TTC549 (cell line): Measurements from ENCODE around the gene QRSL1.
"Not testable (repeated sequence)": the region's sequence is repeated elsewhere in the genome, so short reads cannot be mapped to it uniquely, and the experiment has no call there.

Experiments
- FAIRE-seq: peaks from 2 replicates; lab custom pipeline; 2012; peaks lifted over from hg19 to GRCh38; lab: Jason Lieb, UNC

QRSL1 gene

DNA sequence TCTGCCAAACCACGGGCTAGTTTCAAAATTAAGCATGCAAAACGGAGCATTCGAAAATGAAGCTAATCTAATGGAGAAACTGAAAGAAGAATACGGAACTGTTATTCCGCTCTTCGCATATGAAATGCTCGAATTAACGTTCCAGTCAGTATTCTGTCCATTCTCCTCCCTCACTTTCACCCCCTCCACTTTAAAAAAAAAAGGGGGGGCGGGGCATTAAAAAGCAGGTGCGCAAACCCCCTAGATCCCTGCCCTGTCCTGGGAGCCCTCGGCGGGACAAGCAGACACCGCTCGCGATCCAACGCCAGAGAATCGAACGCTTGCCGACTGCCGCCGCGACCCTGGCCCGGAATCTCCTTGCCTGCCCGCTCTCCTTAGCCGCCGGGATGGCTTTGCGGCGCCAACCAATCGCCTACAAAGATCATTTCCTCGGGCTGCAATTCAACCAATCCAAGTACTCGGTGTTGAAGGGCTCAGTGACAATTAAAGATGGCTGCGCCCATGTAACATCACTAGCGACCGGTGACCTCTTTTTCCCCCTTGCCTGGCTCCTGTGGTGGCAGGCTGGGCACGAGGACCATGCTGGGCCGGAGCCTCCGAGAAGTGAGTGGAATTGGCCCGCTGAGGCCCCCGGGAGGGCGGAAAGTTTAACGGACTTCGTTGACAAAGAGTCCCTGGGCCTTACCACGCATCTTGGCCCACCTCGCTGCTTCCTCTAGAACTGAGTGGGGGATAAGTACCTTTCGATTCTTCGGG, at the start of gene QRSL1, which contains the start of gene RTN4IP1:
TSS of gene QRSL1 (plus strand) at position 476 of the 756 bp plus-strand sequence. CDS start at position 580, 104 bp downstream.
TSS of gene RTN4IP1 (minus strand) at position 396 of the 756 bp plus-strand sequence. CDS start 477 bp downstream, outside the sequence.
- peak; percentile 28 for FAIRE-seq

DNA sequence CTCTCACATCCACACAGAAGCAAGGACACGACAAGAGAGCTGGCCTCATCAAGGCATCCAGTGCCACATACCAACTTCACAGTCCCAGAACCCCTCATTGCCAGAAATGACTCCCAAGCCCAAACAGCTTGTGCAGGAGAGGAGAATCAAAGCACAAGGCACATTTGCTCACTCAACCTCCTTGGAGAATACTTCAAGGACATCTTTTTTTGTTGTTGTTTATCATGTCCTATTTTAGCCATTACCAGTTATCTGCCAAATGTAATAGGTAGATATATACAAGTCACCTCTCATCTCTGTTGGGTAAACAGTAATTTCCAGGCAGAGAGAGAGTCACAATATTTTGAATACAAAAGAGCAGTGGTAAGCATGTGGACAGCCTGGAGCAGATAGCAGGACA, 47.9 kb upstream of the QRSL1 start:
- no peak for FAIRE-seq

DNA sequence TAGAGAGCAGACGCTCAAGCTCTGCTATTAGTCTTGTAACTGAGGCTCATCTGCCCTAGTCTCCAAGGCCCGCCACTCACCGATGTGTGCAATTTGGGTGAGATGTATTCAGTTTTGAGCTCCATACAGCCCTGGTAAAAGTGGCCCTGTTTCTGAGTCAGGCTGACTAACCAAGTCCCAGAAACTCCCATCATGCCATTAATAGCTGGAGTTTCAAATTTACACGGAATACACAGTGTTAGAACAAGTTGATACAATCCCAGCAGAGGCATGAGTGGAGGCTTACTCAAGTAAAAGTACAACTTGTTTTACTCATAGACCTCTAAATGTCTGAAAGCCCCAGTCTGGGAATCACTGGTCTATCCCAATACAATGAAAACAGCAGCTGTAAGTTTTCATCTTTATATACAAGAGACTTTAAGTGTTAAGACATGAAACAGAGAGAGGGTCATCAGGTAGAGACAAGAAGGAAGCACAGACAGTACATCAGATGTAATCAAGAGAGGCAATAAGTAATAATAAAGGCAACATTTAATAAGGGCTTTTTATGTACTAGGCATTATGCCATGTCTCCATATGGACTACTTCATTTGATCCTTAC, 42.5 kb upstream of the QRSL1 start:
- no peak for FAIRE-seq

GRCh38 chr6:106588937-106589336, 40.4 kb upstream of the QRSL1 start:
- not testable (repeated sequence) for FAIRE-seq

DNA sequence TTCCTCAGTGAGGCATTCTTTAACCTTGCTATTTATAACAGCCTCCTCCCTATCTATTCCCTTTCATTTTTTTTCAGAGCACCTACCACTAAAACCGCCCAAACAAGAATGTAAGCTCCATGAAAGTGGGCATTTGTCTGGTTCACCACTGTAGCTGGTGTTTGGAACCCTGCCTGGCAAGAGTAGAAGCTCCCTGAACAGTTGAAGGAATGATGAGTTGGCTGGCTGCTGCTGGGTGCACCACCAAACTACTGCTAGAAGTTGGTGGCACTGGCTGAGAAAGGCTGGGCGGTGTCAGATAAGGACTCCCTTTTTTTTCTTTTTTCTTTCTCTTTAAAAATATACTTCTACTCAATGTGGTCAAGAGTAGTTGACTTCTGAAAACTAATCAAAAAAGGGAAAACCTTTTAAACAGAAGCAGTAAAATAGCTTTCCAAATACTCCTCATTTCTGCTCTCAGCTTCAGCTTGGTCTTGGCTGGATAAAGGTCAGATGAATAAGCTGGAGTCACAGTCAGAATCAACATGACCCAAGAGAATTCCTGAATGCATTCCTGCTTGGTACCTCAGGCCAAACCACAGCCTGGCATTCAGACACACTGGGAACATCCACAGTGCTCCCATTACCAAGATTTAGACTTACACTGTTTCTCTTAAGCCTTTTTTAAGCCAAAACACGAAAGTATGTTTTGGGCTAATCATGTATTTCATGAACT, 38.1 kb upstream of the QRSL1 start:
- FAIRE-seq = no peak

- no peak for FAIRE-seq
Observed at GRCh38 chr6:106599440-106599839, 29.9 kb upstream of the QRSL1 start.

GRCh38 chr6:106600329-106600728, 29.0 kb upstream of the QRSL1 start:
- FAIRE-seq = no peak

GRCh38 chr6:106608080-106608668, 21.2 kb upstream of the QRSL1 start:
- FAIRE-seq = peak; percentile 62

GRCh38 chr6:106609699-106610098, 19.7 kb upstream of the QRSL1 start:
- no peak for FAIRE-seq

DNA sequence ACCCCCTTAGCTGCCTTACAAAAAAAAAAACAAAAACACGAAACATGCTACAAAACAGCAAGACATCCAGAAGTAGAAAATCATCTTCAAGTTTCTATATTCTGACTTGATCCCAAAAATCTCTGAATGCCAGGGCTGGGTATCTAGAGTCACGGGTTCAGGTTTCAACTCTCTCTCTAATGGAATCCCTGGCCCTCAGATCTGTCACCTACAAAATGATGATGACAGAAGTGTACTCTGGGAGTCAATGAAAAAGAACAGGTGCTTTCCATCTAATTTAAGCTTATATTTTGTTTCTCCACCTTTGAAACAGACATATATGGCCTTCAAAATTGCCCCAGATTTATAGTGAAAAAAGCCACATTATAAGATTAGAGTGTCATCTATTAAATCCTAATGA, 18.3 kb upstream of the QRSL1 start:
- FAIRE-seq = no peak

- FAIRE-seq = no peak
Observed at GRCh38 chr6:106612671-106613416, 16.5 kb upstream of the QRSL1 start.

DNA sequence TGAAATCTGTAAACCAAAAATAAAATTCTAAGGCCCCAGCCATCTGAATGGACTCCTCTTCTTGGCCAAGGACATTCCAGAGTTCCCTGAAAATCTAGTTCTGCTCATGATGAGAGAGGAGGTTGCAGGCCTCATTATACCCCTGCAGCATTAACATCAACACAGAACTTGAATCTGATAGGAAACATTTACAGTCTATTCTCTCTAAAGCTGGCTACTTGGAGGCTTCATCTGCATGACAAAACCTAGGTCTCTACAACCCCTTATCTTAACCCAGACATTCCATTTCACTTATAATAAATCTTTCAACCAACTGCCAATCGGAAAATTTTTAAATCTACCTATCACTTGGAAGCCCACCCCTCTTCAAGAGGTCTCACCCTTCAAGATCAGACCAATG, 15.8 kb upstream of the QRSL1 start:
- FAIRE-seq = no peak

DNA sequence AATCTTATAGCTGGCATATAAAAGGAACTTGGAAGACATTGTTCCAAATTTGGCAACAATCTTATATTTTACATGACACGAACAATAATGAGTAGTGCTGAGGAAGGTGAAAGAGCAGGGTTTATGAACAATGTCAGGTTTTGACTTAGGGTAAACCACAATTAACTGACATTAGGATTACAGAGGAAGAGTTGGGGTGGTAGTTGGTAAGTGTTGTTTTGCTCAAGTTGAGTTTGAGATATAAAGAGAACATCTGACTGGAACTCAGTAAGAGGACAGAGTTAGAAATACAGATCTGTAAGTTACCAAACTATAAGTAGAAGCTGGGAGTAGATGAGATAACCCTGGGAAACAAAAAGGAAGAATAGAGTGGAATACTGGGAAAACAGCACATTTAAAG, 15.2 kb upstream of the QRSL1 start:
- FAIRE-seq = no peak

- no peak for FAIRE-seq
Observed at GRCh38 chr6:106614592-106615257, 14.7 kb upstream of the QRSL1 start.

DNA sequence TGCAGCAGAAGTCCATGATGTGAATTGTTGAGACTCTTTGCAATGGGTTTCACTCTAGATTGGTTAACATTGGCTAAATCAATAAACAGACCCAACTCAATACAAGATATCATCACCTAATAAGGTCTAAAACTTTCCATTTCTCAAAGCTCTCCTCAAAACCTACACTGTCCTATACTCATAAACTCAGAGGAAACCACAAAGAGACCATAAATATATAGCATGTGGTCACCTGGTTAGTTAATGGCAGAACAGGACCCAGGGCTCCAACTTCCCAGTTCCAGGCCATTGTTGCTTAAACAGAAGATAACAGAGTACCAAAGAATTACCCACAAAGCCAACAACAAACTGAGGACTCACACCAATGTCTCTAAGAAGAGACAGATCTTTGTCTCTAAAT, 12.1 kb upstream of the QRSL1 start:
- FAIRE-seq = no peak

GRCh38 chr6:106617857-106618256, 11.5 kb upstream of the QRSL1 start:
- FAIRE-seq = no peak

DNA sequence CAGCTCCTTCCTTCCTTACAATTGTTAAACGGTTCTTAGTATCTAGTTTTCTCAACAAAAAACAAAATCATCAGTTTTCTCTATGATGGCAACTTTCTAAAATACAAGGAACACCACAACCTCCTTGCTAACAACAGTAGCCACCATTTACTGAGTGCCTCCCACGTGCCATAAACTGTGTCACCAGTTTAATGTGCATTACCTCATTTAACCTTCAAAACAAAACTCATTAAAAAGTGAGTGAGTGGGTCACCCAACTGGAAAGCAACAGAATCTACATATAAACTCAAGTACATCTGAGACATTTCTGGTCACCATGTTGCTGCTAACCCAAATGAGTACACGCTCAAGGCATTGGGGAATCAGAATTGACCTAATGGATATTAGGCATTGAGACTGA, 11.1 kb upstream of the QRSL1 start:
- no peak for FAIRE-seq

DNA sequence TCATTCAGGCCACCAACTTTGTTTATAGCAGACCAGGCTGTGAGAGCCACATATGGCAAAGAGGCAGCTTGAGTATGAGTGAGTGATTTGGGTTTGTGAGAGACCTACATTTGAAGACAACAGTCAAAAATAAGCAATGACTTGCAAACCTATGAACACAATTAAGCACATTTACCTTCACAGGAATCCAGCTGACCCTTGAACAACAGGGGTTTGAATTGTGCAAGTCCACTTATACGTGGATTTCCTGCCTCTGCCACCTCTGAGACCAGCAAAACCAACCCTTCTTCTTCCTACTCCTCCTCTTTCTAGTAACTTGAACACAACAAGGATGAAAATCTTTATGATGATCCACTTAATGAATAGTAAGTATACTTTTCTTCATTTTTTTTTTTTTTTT, 10.2 kb upstream of the QRSL1 start:
- no peak for FAIRE-seq

GRCh38 chr6:106620931-106621672, 8.3 kb upstream of the QRSL1 start:
- FAIRE-seq = no peak

DNA sequence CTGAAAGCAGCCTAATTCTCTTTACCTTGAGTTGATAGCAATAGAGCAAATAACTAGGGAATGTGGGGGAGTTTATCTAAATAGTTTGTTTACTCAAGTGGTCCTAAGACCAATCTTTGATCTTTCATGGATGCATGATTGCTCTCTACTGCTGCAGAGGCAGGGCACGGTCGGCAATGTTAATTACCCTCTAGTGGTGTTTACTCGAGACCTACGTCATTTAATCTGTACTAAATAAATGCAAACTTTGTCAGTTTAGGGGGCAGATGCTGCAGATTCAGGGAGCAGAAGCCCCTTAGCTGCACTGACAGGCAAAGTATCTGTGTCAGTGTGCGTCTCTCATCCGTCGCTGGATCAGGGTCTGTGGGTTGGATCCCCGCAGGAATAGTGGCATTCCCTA, 7.0 kb upstream of the QRSL1 start:
- FAIRE-seq = no peak

- no peak for FAIRE-seq
Observed at GRCh38 chr6:106623039-106623438, 6.3 kb upstream of the QRSL1 start.
